PFSK-1 (cell line): Measurements from ENCODE around the gene LCN1.

Experiments
- FOXP2 ChIP-seq: optimal IDR thresholded peaks from 2 replicates; pipeline ENCODE3; 2011; ENCODE audit warnings: borderline replicate concordance, control low read depth, inconsistent platforms; ENCODE audit not compliant: insufficient read depth; ENCODE audit errors: extremely low read length, extremely low read depth
- POLR2AphosphoS5 ChIP-seq: IDR thresholded peaks from 2 replicates; pipeline ENCODE4 v1.6.1; 2012; ENCODE audit warnings: low read depth, mild to moderate bottlenecking, control low read depth, low read length, moderate library complexity
- REST ChIP-seq, 2 experiments: IDR thresholded peaks; 2 replicates each; pipeline versions ENCODE4 v1.6.1 to v1.8.0; 2011 to 2012; ENCODE audit warnings: low read depth in 2 of 2, low read length in 2 of 2, control low read depth in 1 of 2, inconsistent platforms in 1 of 2, mild to moderate bottlenecking in 1 of 2, moderate library complexity in 1 of 2; ENCODE audit not compliant: insufficient read depth in 1 of 2
- SIN3A ChIP-seq: IDR thresholded peaks from 2 replicates; pipeline ENCODE4 v1.6.1; 2012; ENCODE audit warnings: mild to moderate bottlenecking, low read length, moderate library complexity, borderline replicate concordance; ENCODE audit not compliant: insufficient read depth
- TAF1 ChIP-seq: IDR thresholded peaks from 2 replicates; pipeline ENCODE4 v1.6.1; 2012; ENCODE audit warnings: low read length, control low read depth, borderline replicate concordance; ENCODE audit not compliant: insufficient read depth

LCN1 gene

GRCh38 chr9:135568026-135568425 is 46.8 kb downstream of the LCN1 start:
- TF ChIP-seq TAF1 (no peak), POLR2AphosphoS5 (no peak), REST (IDR thresholded peaks at IDR 0.05; ENCODE audit: insufficient read depth in 1 of 2, low read depth in 2 of 2, low read length in 2 of 2) (no peak), FOXP2 (no peak), SIN3A (no peak)

GRCh38 chr9:135570456-135570855 is 49.2 kb downstream of the LCN1 start:
- no peak for TF ChIP-seq TAF1
- no peak for TF ChIP-seq SIN3A
- TF ChIP-seq POLR2AphosphoS5: no peak
- TF ChIP-seq FOXP2: no peak
- TF ChIP-seq REST (IDR thresholded peaks at IDR 0.05; ENCODE audit: insufficient read depth in 1 of 2, low read depth in 2 of 2, low read length in 2 of 2): no peak

- no peak for TF ChIP-seq TAF1
Observed at GRCh38 chr9:135572233-135572632, 51.0 kb downstream of the LCN1 start.

GRCh38 chr9:135573124-135573523 is 51.9 kb downstream of the LCN1 start:
- TF ChIP-seq SIN3A (no peak), FOXP2 (no peak), POLR2AphosphoS5 (no peak), TAF1 (no peak), REST (IDR thresholded peaks at IDR 0.05; ENCODE audit: insufficient read depth in 1 of 2, low read depth in 2 of 2, low read length in 2 of 2) (no peak)

- TF ChIP-seq SIN3A: no peak
- TF ChIP-seq POLR2AphosphoS5: no peak
- TF ChIP-seq REST (IDR thresholded peaks at IDR 0.05; ENCODE audit: insufficient read depth in 1 of 2, low read depth in 2 of 2, low read length in 2 of 2): no peak
- no peak for TF ChIP-seq FOXP2
- no peak for TF ChIP-seq TAF1
Observed at GRCh38 chr9:135574331-135574730, 53.1 kb downstream of the LCN1 start.
